K562 (cell line): ENCODE data around the gene HNF1B. TPM values are rescaled to one million over a fixed set of nuclear protein-coding genes. Genes with fewer than 3 reads are reported as not detected.

Experiments used
- ATAC-seq: fragments of 200-7000 bp; cut with Tn5 transposase; 3 replicates; pipeline ENCODE4 v1.9.1; 2020; ENCODE audit warnings: moderate library complexity
- BruUV-seq: library from RNA; stranded (reverse); fragments of 400-500 nt; replicated peaks from 2 replicates; lab custom pipeline; 2021; lab: Mats Ljungman, UMichigan
- CTCF ChIA-PET: fragments of 300-600 bp; formaldehyde crosslinking; extraction: SDS; loops from one replicate; lab custom pipeline; 2021; ENCODE audit warnings: low intra/inter-chr PET ratio; lab: Yijun Ruan, JAX
- POLR2A ChIA-PET: fragments of 300-600, 350-650 bp; sonication (Branson Sonifier 250); formaldehyde crosslinking; extraction: SDS; loops from one replicate; lab custom pipeline; 2021; ENCODE audit warnings: antibody characterized with exemption, inconsistent platforms; lab: Yijun Ruan, JAX
- DNase-seq, 4 experiments: peaks; one replicate each; pipeline versions ENCODE4 v3.0.0 to v3.0.0-alpha.2; 2011 to 2018; ENCODE audit warnings: low spot score in 3 of 4, mixed read lengths in 3 of 4; ENCODE audit errors: extremely low read depth in 1 of 4
- FAIRE-seq: peaks from 2 replicates; lab custom pipeline; 2011; peaks lifted over from hg19 to GRCh38; lab: Jason Lieb, UNC
- H2AFZ ChIP-seq: 2 replicates; pipeline ENCODE4 v1.6.0; 2011; ENCODE audit warnings: low read depth, low read length, control low read depth, inconsistent platforms
- H3K27ac ChIP-seq: fragments of 200-600 bp; 3 replicates; pipeline ENCODE4 v1.8.0; 2011; ENCODE audit warnings: low read depth, mild to moderate bottlenecking, control low read depth, inconsistent platforms, low read length, moderate library complexity, mixed read lengths; ENCODE audit errors: extremely low read depth
- H3K27me3 ChIP-seq, 2 experiments: fragments of 300-600 bp in 1 of 2; 2 replicates in 1 of 2; 3 replicates in 1 of 2; pipeline versions ENCODE4 v1.6.0 to v1.8.0; 2011; ENCODE audit warnings: inconsistent platforms in 2 of 2, low read length in 2 of 2, mild to moderate bottlenecking in 1 of 2, mixed read lengths in 1 of 2, moderate library complexity in 1 of 2; ENCODE audit not compliant: control insufficient read depth in 2 of 2, insufficient read depth in 2 of 2
- H3K36me3 ChIP-seq: fragments of 300-600 bp; 3 replicates; pipeline ENCODE4 v1.8.0; 2011; ENCODE audit warnings: mild to moderate bottlenecking, low read length, inconsistent platforms; ENCODE audit not compliant: control insufficient read depth, insufficient read depth
- H3K4me1 ChIP-seq, 2 experiments: fragments of 200-600 bp in 1 of 2; replicated peaks in 1 of 2; 2 replicates in 1 of 2; 3 replicates in 1 of 2; pipeline versions ENCODE4 v1.5.1 to v1.8.0; 2011; ENCODE audit warnings: inconsistent platforms in 2 of 2, low read length in 2 of 2, mild to moderate bottlenecking in 1 of 2, mixed read lengths in 1 of 2, moderate library complexity in 1 of 2; ENCODE audit not compliant: control insufficient read depth in 2 of 2, insufficient read depth in 2 of 2
- H3K4me2 ChIP-seq: 2 replicates; pipeline ENCODE4 v1.6.1; 2011; ENCODE audit warnings: low read length, control low read depth, inconsistent platforms, mixed read lengths; ENCODE audit not compliant: insufficient read depth
- H3K4me3 ChIP-seq: fragments of 200-600 bp; sonication (generic), shearing (Covaris generic); 2 replicates; pipeline ENCODE4 v1.5.1; 2016; ENCODE audit warnings: control low read depth, inconsistent platforms
- H3K79me2 ChIP-seq: fragments of 200-600 bp; 3 replicates; pipeline ENCODE4 v1.8.0; 2011; ENCODE audit warnings: low read length, inconsistent platforms; ENCODE audit not compliant: control insufficient read depth, insufficient read depth
- H3K9ac ChIP-seq, 2 experiments: 2 replicates each; pipeline versions ENCODE4 v1.6.0 to v1.6.1; 2011; ENCODE audit warnings: low read depth in 2 of 2, low read length in 2 of 2, control low read depth in 1 of 2, inconsistent platforms in 1 of 2, mild to moderate bottlenecking in 1 of 2, mixed read lengths in 1 of 2; ENCODE audit not compliant: insufficient read depth in 1 of 2
- H3K9me1 ChIP-seq: one replicate; pipeline ENCODE4 v1.6.0; 2011; ENCODE audit warnings: inconsistent platforms, mild to moderate bottlenecking, low read length, moderate library complexity; ENCODE audit not compliant: control insufficient read depth, insufficient read depth
- H3K9me3 ChIP-seq: replicated peaks from 2 replicates; pipeline ENCODE4 v1.5.1; 2011; ENCODE audit warnings: low read depth, low read length, inconsistent platforms; ENCODE audit not compliant: control insufficient read depth, insufficient read depth
- H4K20me1 ChIP-seq: replicated peaks from 2 replicates; pipeline ENCODE4 v1.6.1; 2011; ENCODE audit warnings: low read length, inconsistent platforms, mixed read lengths; ENCODE audit not compliant: control insufficient read depth, insufficient read depth
- ELF1 ChIP-seq: fragments of 200-800 bp; sonication (Bioruptor generic); IDR thresholded peaks from 2 replicates; pipeline ENCODE4 v1.6.1; 2016; ENCODE audit warnings: missing genetic modification characterization, missing compliant biosample characterization
- FOXM1 ChIP-seq, 2 experiments: fragments of 450-650 bp in 1 of 2; sonication (generic) in 1 of 2; formaldehyde crosslinking in 1 of 2; IDR thresholded peaks; 2 replicates each; pipeline versions ENCODE4 v1.6.1 to v1.9.0; 2017 to 2022; ENCODE audit warnings: low read depth in 2 of 2, mild to moderate bottlenecking in 2 of 2, missing genetic modification reagents in 1 of 2, moderate library complexity in 1 of 2
- GABPA ChIP-seq: fragments of 200-800 bp; sonication (Bioruptor generic); conservative IDR thresholded peaks from 2 replicates; pipeline ENCODE4 v1.6.1; 2016; ENCODE audit warnings: low read depth, missing genetic modification characterization, missing compliant biosample characterization
- HES1 ChIP-seq: fragments of 450-650 bp; IDR thresholded peaks from 2 replicates; pipeline ENCODE4 v1.6.1; 2016; ENCODE audit warnings: low read depth, mild to moderate bottlenecking, moderate library complexity
- MAX ChIP-seq: sonication (generic); formaldehyde crosslinking; IDR thresholded peaks from 2 replicates; pipeline ENCODE4 v1.9.0; 2022; ENCODE audit warnings: mild to moderate bottlenecking, missing genetic modification reagents
- MCM7 ChIP-seq, 2 experiments: fragments of 450-650 bp; IDR thresholded peaks; 2 replicates each; pipeline ENCODE4 v1.6.1; 2016 to 2018
- ZBTB33 ChIP-seq: sonication (generic); formaldehyde crosslinking; IDR thresholded peaks from 2 replicates; pipeline ENCODE4 v1.8.1; 2023; ENCODE audit warnings: mild to moderate bottlenecking, missing genetic modification reagents
- WGBS: fragments of 100-300 bp; shearing (Covaris generic); methylation state at CpG from one replicate; pipeline ENCODE4 v1.1.6; 2016; ENCODE audit warnings: low coverage, mixed read lengths; ENCODE audit not compliant: insufficient coverage; ENCODE audit errors: missing lambda C conversion rate; 5-methylcytosine and 5-hydroxymethylcytosine counted together
- in situ Hi-C: fragments of 300-500 bp; cut with MboI; formaldehyde crosslinking; loops from 4 replicates; pipeline ENCODE4 v1.15.0; 2018; ENCODE audit warnings: inconsistent platforms, mixed read lengths
- intact Hi-C: fragments of 100-400 bp; cut with micrococcal nuclease; formaldehyde crosslinking; loops from 2 replicates; pipeline ENCODE4 v1.14.2; 2022
- polyA plus RNA-seq, 8 experiments: library from polyadenylated mRNA; depleted of rRNA in 4 of 8; stranded (reverse) in 5 of 8; unstranded in 3 of 8; fragments of >200 nt; fragmentation: Nextera tagmentation in 2 of 8; fragmentation: Illumina TruSeq in 1 of 8; extraction: Ambion mirVana in 2 of 8; extraction: Trizol in 1 of 8; gene quantifications; 2 replicates each; pipeline versions ENCODE4 v1.2.1 to v1.2.3, GENCODE V29; 2011 to 2014; ENCODE audit warnings: inconsistent platforms in 1 of 8, missing spikeins in 1 of 8
- total RNA-seq, 7 experiments: library from RNA; depleted of rRNA in 6 of 7; stranded (reverse); fragments of >200 nt in 6 of 7; fragmentation: Illumina TruSeq in 2 of 7; extraction: Trizol in 2 of 7; gene quantifications; 2 replicates each; pipeline versions ENCODE4 v1.2.1 to v1.2.3, GENCODE V29; 2011 to 2021; ENCODE audit warnings: low replicate concordance in 1 of 7
- TF ChIP-seq, protein P1 (sequence below): fragments of 450-650 bp; IDR thresholded peaks from 2 replicates; pipeline ENCODE4 v1.6.1; 2016; ENCODE audit warnings: borderline replicate concordance

HNF1B gene
- total and polyA plus RNA-seq, 9 of the 15 experiments (the other 6 are each of a cell fraction or from before 2014, with no cell fraction given), result not detected

DNA sequence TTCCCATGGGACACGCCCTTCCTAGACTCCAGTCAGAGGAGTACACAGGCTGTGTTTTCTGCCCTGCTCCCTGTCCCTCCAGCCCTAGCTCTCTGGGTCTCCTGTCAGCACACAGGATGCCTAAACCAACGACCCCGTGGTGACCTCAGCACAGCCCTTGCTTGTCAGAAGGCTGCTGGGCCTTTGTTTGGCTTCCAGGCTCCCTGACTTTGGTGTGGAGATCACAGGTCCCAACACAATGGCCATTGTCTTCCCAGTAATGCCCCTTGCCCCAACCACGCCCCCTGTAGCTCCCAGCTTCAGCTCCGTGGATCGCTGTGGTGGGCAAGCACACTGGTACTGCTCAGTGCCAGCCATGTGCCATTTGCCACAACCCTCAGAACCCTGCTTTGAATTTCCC lies 15.0 kb downstream of the HNF1B start:
- no peaks in the 10 kb centered on the region for H3K9me3 ChIP-seq
- WGBS, result 1% methylated on average over 6 of the region's 6 CpGs
- no peaks in the 10 kb centered on the region for H3K4me1 ChIP-seq
- peaks cover 28 to 79% of the 10 kb centered on the region in 2 experiments; a peak in 4 of 5 replicates for H3K27me3 ChIP-seq
- no peaks in the 10 kb centered on the region for H3K9me1 ChIP-seq
- BruUV-seq, result no TSS peak
- intact Hi-C loops (no loop called here), in situ Hi-C loops (no loop called here)
- H3K4me3 ChIP-seq, result no peak overlapping the region
- no peak overlapping the region for H3K4me2 ChIP-seq
- POLR2A ChIA-PET, result no interaction called here
- DNase-seq (no peak), ATAC-seq (no peak), FAIRE-seq (no peak)
- no peak overlapping the region for H2AFZ ChIP-seq
- H3K9ac ChIP-seq, result no peak overlapping the region; a peak in 1 of 4 replicates
- H4K20me1 ChIP-seq, result no peaks in the 10 kb centered on the region; the same call in 1 of the 2 replicates
- H3K27ac ChIP-seq, result no peak overlapping the region
- CTCF ChIA-PET, result no interaction called here
- H3K79me2 ChIP-seq, result no peaks in the 10 kb centered on the region
- H3K36me3 ChIP-seq, result no peaks in the 10 kb centered on the region
- TF ChIP-seq GABPA (tag) (no peak), FOXM1 (IDR thresholded peaks at IDR 0.05; ENCODE audit: low read depth) (no peak), FOXM1 (CRISPR knock-in tag; IDR thresholded peaks at IDR 0.05; ENCODE audit: low read depth) (no peak), ZBTB33 (CRISPR knock-in tag) (no peak), HES1 (no peak), MCM7 (IDR thresholded peaks at IDR 0.05) (no peak), MAX (no peak), ELF1 (no peak)
- TF ChIP-seq, protein P1, sequence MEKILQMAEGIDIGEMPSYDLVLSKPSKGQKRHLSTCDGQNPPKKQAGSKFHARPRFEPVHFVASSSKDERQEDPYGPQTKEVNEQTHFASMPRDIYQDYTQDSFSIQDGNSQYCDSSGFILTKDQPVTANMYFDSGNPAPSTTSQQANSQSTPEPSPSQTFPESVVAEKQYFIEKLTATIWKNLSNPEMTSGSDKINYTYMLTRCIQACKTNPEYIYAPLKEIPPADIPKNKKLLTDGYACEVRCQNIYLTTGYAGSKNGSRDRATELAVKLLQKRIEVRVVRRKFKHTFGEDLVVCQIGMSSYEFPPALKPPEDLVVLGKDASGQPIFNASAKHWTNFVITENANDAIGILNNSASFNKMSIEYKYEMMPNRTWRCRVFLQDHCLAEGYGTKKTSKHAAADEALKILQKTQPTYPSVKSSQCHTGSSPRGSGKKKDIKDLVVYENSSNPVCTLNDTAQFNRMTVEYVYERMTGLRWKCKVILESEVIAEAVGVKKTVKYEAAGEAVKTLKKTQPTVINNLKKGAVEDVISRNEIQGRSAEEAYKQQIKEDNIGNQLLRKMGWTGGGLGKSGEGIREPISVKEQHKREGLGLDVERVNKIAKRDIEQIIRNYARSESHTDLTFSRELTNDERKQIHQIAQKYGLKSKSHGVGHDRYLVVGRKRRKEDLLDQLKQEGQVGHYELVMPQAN, result no peak
